ENCODE measurements around the gene PHRF1.

Gene PHRF1

GRCh38 chr11:629237-629583, 52.9 kb downstream of the PHRF1 start:
- no peak for TF ChIP-seq CTCF (IDR thresholded peaks at IDR 0.05; ENCODE audit: control insufficient read depth, extremely low read depth, insufficient read depth)
- no peak for DNase-seq (ENCODE audit: low read depth)
- H3K4me3 ChIP-seq (ENCODE audit: low read depth, low read length): no peak overlapping the region

GRCh38 chr11:630871-631270, 54.6 kb downstream of the PHRF1 start:
- TF ChIP-seq CTCF (IDR thresholded peaks at IDR 0.05; ENCODE audit: control insufficient read depth, extremely low read depth, insufficient read depth): no peak
- DNase-seq (ENCODE audit: low read depth): no peak
- no peak overlapping the region for H3K4me3 ChIP-seq (ENCODE audit: low read depth, low read length)

GRCh38 chr11:635945-636510, 59.8 kb downstream of the PHRF1 start:
- no peak overlapping the region for H3K4me3 ChIP-seq (ENCODE audit: low read depth, low read length)
- TF ChIP-seq CTCF (IDR thresholded peaks at IDR 0.05; ENCODE audit: control insufficient read depth, extremely low read depth, insufficient read depth): no peak
- no peak for DNase-seq (ENCODE audit: low read depth)

GRCh38 chr11:636511-637332, 60.5 kb downstream of the PHRF1 start, which contains the start of gene DRD4:
TSS of gene DRD4 (plus strand) at chr11:637269. CDS start at chr11:637305, 36 bp downstream.
- DNase-seq (ENCODE audit: low read depth): no peak
- no peak for TF ChIP-seq CTCF (IDR thresholded peaks at IDR 0.05; ENCODE audit: control insufficient read depth, extremely low read depth, insufficient read depth)
- no peak within 1 kb of the TSS for H3K4me3 ChIP-seq (ENCODE audit: low read depth, low read length)

- no peak for DNase-seq (ENCODE audit: low read depth)
- H3K4me3 ChIP-seq (ENCODE audit: low read depth, low read length): no peak overlapping the region
- no peak for TF ChIP-seq CTCF (IDR thresholded peaks at IDR 0.05; ENCODE audit: control insufficient read depth, extremely low read depth, insufficient read depth)
Measured at GRCh38 chr11:637333-637592, 61.0 kb downstream of the PHRF1 start.

- DNase-seq (ENCODE audit: low read depth): no peak
- no peak for TF ChIP-seq CTCF (IDR thresholded peaks at IDR 0.05; ENCODE audit: control insufficient read depth, extremely low read depth, insufficient read depth)
- H3K4me3 ChIP-seq (ENCODE audit: low read depth, low read length): no peak overlapping the region
Measured at GRCh38 chr11:637593-638521, 61.6 kb downstream of the PHRF1 start.
